ENCODE results near the gene CFAP90. TPM values are rescaled to one million over a fixed set of nuclear protein-coding genes. Genes with fewer than 3 reads are reported as not detected.

CFAP90 gene, protein sequence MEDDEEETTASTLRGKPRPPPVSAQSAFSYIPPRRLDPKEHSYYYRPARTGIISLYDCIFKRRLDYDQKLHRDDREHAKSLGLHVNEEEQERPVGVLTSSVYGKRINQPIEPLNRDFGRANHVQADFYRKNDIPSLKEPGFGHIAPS
- not detected in 2 replicates for total RNA-seq

DNA sequence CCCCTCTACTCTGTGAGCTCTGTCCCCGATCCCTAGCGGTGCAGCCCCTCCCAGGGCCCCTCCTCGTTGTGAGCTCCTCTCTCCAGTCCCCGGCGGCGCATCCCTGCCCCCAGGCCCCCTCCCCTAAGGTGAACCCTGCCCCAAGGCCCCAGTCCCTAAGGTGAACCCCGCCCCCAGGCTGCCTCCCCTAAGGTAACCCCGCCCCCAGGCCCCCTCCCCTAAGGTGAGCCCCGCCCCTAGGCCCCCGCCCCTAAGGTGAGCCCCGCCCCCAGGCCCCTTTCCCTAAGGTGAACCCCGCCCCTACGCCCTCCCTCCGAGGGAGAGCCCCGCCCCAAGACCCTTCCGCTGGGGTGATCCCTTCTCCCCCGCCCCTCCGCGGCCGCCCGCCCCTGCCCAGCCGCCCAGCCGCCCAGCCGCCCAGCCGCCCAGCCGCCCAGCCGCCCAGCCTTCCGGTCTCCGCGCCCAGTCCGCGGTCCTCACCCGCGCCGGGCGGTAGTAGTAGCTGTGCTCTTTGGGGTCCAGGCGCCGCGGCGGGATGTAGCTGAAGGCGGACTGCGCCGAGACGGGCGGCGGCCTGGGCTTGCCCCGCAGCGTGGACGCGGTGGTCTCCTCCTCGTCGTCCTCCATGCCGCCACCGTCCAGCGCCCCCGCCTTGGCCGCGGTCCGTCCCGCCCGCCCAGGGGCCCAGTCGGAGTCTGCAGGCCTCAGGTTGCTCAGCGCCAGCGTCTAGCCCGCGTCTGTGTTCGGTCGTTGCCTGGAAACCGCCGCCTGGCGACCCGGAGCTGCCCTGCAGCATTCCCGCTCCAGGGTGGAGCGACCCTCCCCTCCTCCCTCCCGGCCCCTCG lies at the start of gene CFAP90:
Gene CFAP90, minus strand, starts transcription at position 739 of the 845 bp plus-strand sequence. Its CDS starts 112 bp downstream, at position 627.

DNA sequence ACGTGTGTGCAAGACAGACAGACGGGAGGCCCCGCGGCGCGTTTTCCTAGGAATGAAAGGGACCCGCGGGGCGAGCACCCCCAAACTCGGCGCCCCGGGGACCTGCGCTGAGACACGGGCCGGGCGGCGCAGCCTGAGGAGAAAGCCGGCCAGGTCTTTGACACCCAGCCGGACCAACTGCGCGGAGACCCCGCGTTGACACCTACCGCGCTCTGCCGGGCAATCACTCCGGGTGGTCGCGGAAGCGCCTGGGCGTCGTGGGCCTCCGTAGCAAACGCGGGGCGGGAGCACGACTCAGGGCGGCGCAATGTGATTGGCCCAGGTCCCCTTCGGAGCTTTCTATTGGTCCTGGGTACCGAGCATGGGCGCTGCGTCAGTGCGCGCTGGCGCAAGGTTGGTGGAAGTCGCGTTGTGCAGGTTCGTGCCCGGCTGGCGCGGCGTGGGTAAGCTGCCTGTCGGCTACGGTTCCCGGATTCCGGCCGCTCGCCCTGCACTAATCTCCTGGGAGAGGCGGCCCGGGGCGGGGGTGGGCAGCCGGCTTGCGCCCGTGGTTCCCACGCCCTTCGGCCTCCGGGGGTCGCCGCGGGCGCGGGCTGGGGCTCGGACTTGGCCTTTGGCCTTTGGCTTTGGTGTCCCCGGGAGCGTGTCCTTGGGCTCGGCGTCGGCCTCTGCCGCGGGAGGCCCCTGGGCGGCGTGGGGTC lies 18.0 kb upstream of the CFAP90 start, which contains the start of the genes FASTKD3 and MTRR:
Gene FASTKD3, minus strand, starts transcription at position 259 of the 701 bp plus-strand sequence. CDS start 948 bp downstream, outside the sequence.
Gene MTRR, plus strand, starts transcription at position 376 of the 701 bp plus-strand sequence. CDS start 1,647 bp downstream, outside the sequence.

Other genes with a start within 250 kb of the CFAP90 start
- gene FASTKD3, start 17.9 kb upstream of the CFAP90 start, total RNA-seq, result 7.3 and 20.7 TPM in 2 replicates
- 22.1 and 26.2 TPM in 2 replicates for gene MTRR, start 18.0 kb upstream of the CFAP90 start, total RNA-seq